ENCODE results near the gene MAP3K3.

DNA sequence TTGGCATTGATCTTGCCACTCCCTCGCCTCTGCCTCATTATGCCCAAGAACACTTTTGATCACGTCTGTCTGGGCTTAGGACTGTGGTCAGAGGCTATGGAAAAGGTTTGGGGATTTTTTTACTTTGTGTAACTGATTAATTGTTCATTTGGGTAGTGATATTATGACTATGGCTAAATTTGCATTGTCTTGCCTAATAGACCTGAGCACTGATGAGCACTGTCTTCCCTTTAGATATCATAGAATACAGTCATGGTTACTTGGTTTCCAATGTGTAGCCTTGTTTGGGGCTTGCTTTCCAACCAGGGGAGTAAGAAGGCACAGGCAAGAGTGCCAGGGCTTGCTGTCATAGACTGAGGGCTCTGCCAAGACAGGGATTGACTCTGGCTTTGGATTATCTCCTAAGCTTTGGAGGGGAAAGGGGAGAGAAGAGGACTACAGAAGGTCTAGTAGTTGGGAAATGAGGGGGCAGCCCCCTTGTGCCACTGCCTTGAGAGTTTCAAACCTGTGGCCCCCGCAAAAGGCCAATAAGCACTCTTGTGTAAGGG, 64.0 kb downstream of the MAP3K3 start:
- TF ChIP-seq, protein P1, sequence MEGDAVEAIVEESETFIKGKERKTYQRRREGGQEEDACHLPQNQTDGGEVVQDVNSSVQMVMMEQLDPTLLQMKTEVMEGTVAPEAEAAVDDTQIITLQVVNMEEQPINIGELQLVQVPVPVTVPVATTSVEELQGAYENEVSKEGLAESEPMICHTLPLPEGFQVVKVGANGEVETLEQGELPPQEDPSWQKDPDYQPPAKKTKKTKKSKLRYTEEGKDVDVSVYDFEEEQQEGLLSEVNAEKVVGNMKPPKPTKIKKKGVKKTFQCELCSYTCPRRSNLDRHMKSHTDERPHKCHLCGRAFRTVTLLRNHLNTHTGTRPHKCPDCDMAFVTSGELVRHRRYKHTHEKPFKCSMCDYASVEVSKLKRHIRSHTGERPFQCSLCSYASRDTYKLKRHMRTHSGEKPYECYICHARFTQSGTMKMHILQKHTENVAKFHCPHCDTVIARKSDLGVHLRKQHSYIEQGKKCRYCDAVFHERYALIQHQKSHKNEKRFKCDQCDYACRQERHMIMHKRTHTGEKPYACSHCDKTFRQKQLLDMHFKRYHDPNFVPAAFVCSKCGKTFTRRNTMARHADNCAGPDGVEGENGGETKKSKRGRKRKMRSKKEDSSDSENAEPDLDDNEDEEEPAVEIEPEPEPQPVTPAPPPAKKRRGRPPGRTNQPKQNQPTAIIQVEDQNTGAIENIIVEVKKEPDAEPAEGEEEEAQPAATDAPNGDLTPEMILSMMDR (conservative IDR thresholded peaks at IDR 0.05): no peak
- TF ChIP-seq EZH2 (IDR thresholded peaks at IDR 0.05; ENCODE audit: low read depth): no peak
